HepG2 (cell line): ENCODE measurements around the gene AHRR. TPM values are rescaled to one million over a fixed set of nuclear protein-coding genes. Genes with fewer than 3 reads are reported as not detected.

Experiments used
- ARID3A ChIP-seq: IDR thresholded peaks from 2 replicates; pipeline ENCODE4 v1.6.1; 2012; ENCODE audit warnings: low read depth, low read length, improper control_type of control experiment
- ARID5B ChIP-seq: IDR thresholded peaks from 2 replicates; pipeline ENCODE4 v1.4.0; 2020; ENCODE audit warnings: mild to moderate bottlenecking, missing genetic modification reagents
- ASH2L ChIP-seq: fragments of 300-600, 200-600 bp; sonication (generic); IDR thresholded peaks from 2 replicates; pipeline ENCODE4 v1.7.0; 2017; ENCODE audit warnings: low read depth, mild to moderate bottlenecking, moderate library complexity, mixed read lengths, low read length; ENCODE audit not compliant: insufficient read length
- ATF3 ChIP-seq: sonication (generic); formaldehyde crosslinking; IDR thresholded peaks from 2 replicates; pipeline ENCODE4 v1.4.0; 2020; ENCODE audit warnings: missing genetic modification reagents
- CREB3 ChIP-seq: sonication (generic); formaldehyde crosslinking; IDR thresholded peaks from 2 replicates; pipeline ENCODE4 v1.5.0; 2020; ENCODE audit warnings: missing genetic modification reagents
- FIP1L1 ChIP-seq: fragments of 200-400 bp; formaldehyde crosslinking; IDR thresholded peaks from 2 replicates; pipeline ENCODE4 v1.6.1; 2018; ENCODE audit warnings: low read depth, mild to moderate bottlenecking, low read length, moderate library complexity, borderline replicate concordance; ENCODE audit not compliant: insufficient read depth
- ISX ChIP-seq: sonication (generic); formaldehyde crosslinking; conservative IDR thresholded peaks from 2 replicates; pipeline ENCODE4 v1.5.0; 2020; ENCODE audit warnings: missing genetic modification reagents
- KAT2B ChIP-seq: fragments of 150-350 bp; IDR thresholded peaks from 2 replicates; pipeline ENCODE4 v1.6.1; 2014; ENCODE audit warnings: low read depth, low read length, borderline replicate concordance
- TCF12 ChIP-seq, 2 experiments: fragments of 450-650 bp in 1 of 2; sonication (generic) in 1 of 2; formaldehyde crosslinking in 1 of 2; IDR thresholded peaks; 2 replicates each; pipeline versions ENCODE4 v1.6.1 to v1.8.0; 2017 to 2022; ENCODE audit warnings: antibody characterized with exemption in 1 of 2, mild to moderate bottlenecking in 1 of 2, missing genetic modification reagents in 1 of 2, moderate library complexity in 1 of 2
- ZC3H13 ChIP-seq: sonication (generic); formaldehyde crosslinking; IDR thresholded peaks from 2 replicates; pipeline ENCODE4 v1.8.1; 2023; ENCODE audit warnings: mild to moderate bottlenecking, missing genetic modification reagents, moderate library complexity
- ZNF354B ChIP-seq: sonication (generic); formaldehyde crosslinking; IDR thresholded peaks from 2 replicates; pipeline ENCODE4 v1.8.0; 2022; ENCODE audit warnings: mild to moderate bottlenecking, missing genetic modification reagents
- ZNF512 ChIP-seq: sonication (generic); formaldehyde crosslinking; IDR thresholded peaks from 2 replicates; pipeline ENCODE4 v1.4.0; 2020; ENCODE audit warnings: mild to moderate bottlenecking, missing genetic modification reagents
- ZNF564 ChIP-seq: sonication (generic); formaldehyde crosslinking; IDR thresholded peaks from 2 replicates; pipeline ENCODE4 v1.8.1; 2023; ENCODE audit warnings: mild to moderate bottlenecking, missing genetic modification reagents
- ZNF567 ChIP-seq: sonication (generic); formaldehyde crosslinking; IDR thresholded peaks from 2 replicates; pipeline ENCODE4 v1.8.1; 2023; ENCODE audit warnings: mild to moderate bottlenecking, missing genetic modification reagents, borderline replicate concordance
- ZNF569 ChIP-seq: sonication (generic); formaldehyde crosslinking; IDR thresholded peaks from 2 replicates; pipeline ENCODE4 v1.5.0; 2020; ENCODE audit warnings: mild to moderate bottlenecking, missing genetic modification reagents, moderate library complexity, borderline replicate concordance
- ZNF570 ChIP-seq: sonication (generic); formaldehyde crosslinking; IDR thresholded peaks from 2 replicates; pipeline ENCODE4 v1.4.0; 2020; ENCODE audit warnings: mild to moderate bottlenecking, missing genetic modification reagents, borderline replicate concordance
- ZNF619 ChIP-seq: sonication (generic); formaldehyde crosslinking; IDR thresholded peaks from 2 replicates; pipeline ENCODE4 v1.4.0; 2020; ENCODE audit warnings: mild to moderate bottlenecking, missing genetic modification reagents
- polyA plus RNA-seq, 8 experiments: library from polyadenylated mRNA; depleted of rRNA in 3 of 8; stranded (reverse) in 7 of 8; unstranded in 1 of 8; fragments of >200 nt; fragmentation: Illumina TruSeq in 4 of 8; extraction: Trizol in 4 of 8; gene quantifications; 2 replicates each; pipeline versions ENCODE4 v1.2.1 to v1.2.3, GENCODE V29; 2011 to 2016; ENCODE audit warnings: low read depth in 4 of 8, missing spikeins in 1 of 8, mixed read lengths in 1 of 8; ENCODE audit not compliant: insufficient read depth in 1 of 8
- total RNA-seq, 5 experiments: library from RNA; depleted of rRNA; stranded (reverse); fragments of >200 nt; fragmentation: Illumina TruSeq; extraction: Trizol; gene quantifications; 2 replicates each; pipeline ENCODE4 v1.2.3, GENCODE V29; 2016; ENCODE audit warnings: low read depth in 1 of 5

The AHRR gene
- total and polyA plus RNA-seq, 2 of the 13 experiments (the other 11 are each of a cell fraction or from before 2014, with no cell fraction given): 0.28 to 0.35 TPM

- TF ChIP-seq ARID5B (CRISPR knock-in tag) (no peak), TCF12 (IDR thresholded peaks at IDR 0.05) (no peak), TCF12 (CRISPR knock-in tag; IDR thresholded peaks at IDR 0.05) (no peak), FIP1L1 (no peak), ATF3 (CRISPR knock-in tag) (no peak), ISX (no peak), ZC3H13 (CRISPR knock-in tag) (no peak), ZNF564 (CRISPR knock-in tag) (no peak), CREB3 (no peak), ZNF512 (CRISPR knock-in tag) (no peak), ZNF354B (no peak), ZNF569 (CRISPR knock-in tag) (no peak), ZNF570 (CRISPR knock-in tag) (no peak), ZNF619 (CRISPR knock-in tag) (no peak), ASH2L (no peak), ZNF567 (CRISPR knock-in tag) (no peak), ARID3A (no peak), KAT2B (no peak)
Observed at GRCh38 chr5:431001-431710, 109.6 kb downstream of the AHRR start (continued).
